ENCODE results near the gene TNFSF10.

The TNFSF10 gene

DNA sequence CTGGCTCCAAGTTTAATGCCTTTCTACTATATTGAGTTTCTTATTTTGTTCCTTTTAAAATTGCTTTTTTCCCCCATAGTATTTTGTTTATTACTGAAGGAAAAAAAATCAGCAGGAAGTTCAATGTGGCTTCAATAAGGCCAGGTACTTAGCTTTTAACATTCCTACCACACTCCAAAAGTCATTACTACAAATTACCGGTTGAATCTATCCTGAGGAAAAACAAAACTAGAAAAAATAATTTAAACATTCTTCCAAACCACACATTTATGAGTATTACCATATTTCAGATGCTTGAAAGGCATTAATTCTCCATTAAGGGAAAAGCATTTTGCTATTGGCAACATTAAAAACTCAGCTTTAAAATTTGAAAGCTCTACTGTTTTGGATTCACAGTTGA is 20.2 kb upstream of the TNFSF10 start:
- H3K4me2 ChIP-seq (ENCODE audit: low read length) = no peak overlapping the region
- H3K27me3 ChIP-seq (ENCODE audit: low read depth, low read length) = no peaks in the 10 kb centered on the region
- TF ChIP-seq, protein P1, sequence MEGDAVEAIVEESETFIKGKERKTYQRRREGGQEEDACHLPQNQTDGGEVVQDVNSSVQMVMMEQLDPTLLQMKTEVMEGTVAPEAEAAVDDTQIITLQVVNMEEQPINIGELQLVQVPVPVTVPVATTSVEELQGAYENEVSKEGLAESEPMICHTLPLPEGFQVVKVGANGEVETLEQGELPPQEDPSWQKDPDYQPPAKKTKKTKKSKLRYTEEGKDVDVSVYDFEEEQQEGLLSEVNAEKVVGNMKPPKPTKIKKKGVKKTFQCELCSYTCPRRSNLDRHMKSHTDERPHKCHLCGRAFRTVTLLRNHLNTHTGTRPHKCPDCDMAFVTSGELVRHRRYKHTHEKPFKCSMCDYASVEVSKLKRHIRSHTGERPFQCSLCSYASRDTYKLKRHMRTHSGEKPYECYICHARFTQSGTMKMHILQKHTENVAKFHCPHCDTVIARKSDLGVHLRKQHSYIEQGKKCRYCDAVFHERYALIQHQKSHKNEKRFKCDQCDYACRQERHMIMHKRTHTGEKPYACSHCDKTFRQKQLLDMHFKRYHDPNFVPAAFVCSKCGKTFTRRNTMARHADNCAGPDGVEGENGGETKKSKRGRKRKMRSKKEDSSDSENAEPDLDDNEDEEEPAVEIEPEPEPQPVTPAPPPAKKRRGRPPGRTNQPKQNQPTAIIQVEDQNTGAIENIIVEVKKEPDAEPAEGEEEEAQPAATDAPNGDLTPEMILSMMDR (IDR thresholded peaks at IDR 0.05; ENCODE audit: low read depth, low read length) = no peak
- no peak for TF ChIP-seq EZH2phosphoT487 (IDR thresholded peaks at IDR 0.05; ENCODE audit: low read depth)
- no peak overlapping the region for H3K4me3 ChIP-seq (ENCODE audit: low read length)
- H4K20me1 ChIP-seq (ENCODE audit: insufficient read depth, low read length) = no peaks in the 10 kb centered on the region
- H3K36me3 ChIP-seq (replicated peaks; ENCODE audit: low read depth, low read length) = no peaks in the 10 kb centered on the region
- no peak overlapping the region for H2AFZ ChIP-seq (ENCODE audit: low read depth, low read length)
- no peak overlapping the region for H3K9ac ChIP-seq (ENCODE audit: low read length)
- no peaks in the 10 kb centered on the region for H3K79me2 ChIP-seq (ENCODE audit: low read length)
- no peaks in the 10 kb centered on the region for H3K9me3 ChIP-seq (ENCODE audit: insufficient read depth, low read length)
- no peak overlapping the region for H3K27ac ChIP-seq (ENCODE audit: low read length)
- peaks cover 13% of the 10 kb centered on the region for H3K4me1 ChIP-seq (ENCODE audit: low read length)

DNA sequence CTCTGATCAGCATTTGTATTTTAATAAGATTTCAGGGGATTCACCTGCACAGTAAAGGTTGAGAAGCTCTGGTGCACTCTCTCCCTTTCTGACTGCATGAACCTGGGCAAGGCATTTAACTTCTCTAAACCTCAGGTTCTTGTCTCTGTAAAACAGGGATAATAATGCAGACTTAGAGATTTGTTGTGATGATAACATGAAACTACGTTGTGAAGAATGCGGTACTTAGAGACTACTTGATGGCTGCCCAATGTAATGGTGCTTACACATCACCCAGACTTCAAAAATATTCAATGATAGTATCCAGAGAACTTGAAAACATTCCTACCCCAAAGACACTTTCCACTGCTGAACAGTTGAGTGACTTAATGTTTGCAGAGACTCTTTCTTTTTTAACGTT is 19.8 kb upstream of the TNFSF10 start:
- Histone ChIP-seq H3K4me3 (ENCODE audit: low read length) (no peak overlapping the region), H3K9me3 (ENCODE audit: insufficient read depth, low read length) (no peaks in the 10 kb centered on the region), H3K27me3 (ENCODE audit: low read depth, low read length) (no peaks in the 10 kb centered on the region), H3K79me2 (ENCODE audit: low read length) (no peaks in the 10 kb centered on the region), H2AFZ (ENCODE audit: low read depth, low read length) (no peak overlapping the region), H3K9ac (ENCODE audit: low read length) (no peak overlapping the region), H3K4me2 (ENCODE audit: low read length) (no peak overlapping the region), H3K36me3 (replicated peaks; ENCODE audit: low read depth, low read length) (no peaks in the 10 kb centered on the region), H3K4me1 (ENCODE audit: low read length) (peaks cover 13% of the 10 kb centered on the region), H4K20me1 (ENCODE audit: insufficient read depth, low read length) (no peaks in the 10 kb centered on the region), H3K27ac (ENCODE audit: low read length) (no peak overlapping the region)
- TF ChIP-seq EZH2phosphoT487 (IDR thresholded peaks at IDR 0.05; ENCODE audit: low read depth) = no peak
- TF ChIP-seq, protein P1 (IDR thresholded peaks at IDR 0.05; ENCODE audit: low read depth, low read length) = no peak

DNA sequence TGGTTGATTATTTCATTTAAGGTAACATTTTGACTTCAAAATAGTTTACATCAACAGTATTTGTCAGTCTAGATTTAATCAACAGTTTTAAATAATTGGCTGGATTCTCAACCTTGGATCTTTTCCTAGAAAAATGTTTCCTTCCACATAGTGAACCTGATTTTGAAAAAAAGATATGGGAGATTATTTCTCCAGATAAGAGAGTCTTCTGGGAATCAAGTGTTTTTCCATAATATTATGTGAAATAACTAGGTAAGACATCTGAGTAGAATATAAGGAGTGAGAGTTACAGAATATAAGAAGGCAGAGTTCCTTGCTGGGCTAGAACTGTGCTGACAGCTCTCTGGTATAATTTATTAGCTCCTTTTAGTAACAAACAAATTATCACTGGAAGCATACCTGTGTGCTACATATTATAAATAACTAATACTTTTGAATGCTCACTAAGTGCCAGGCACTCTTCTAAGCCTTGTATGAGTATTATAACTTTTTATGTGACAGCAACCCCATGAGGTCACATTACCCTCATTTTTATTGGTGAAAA is 18.8 kb upstream of the TNFSF10 start:
- Histone ChIP-seq H3K36me3 (replicated peaks; ENCODE audit: low read depth, low read length) (no peaks in the 10 kb centered on the region), H3K4me3 (ENCODE audit: low read length) (no peak overlapping the region), H3K9ac (ENCODE audit: low read length) (no peak overlapping the region), H3K27ac (ENCODE audit: low read length) (no peak overlapping the region), H3K4me2 (ENCODE audit: low read length) (no peak overlapping the region), H3K9me3 (ENCODE audit: insufficient read depth, low read length) (no peaks in the 10 kb centered on the region), H3K79me2 (ENCODE audit: low read length) (no peaks in the 10 kb centered on the region), H3K27me3 (ENCODE audit: low read depth, low read length) (no peaks in the 10 kb centered on the region), H4K20me1 (ENCODE audit: insufficient read depth, low read length) (no peaks in the 10 kb centered on the region), H3K4me1 (ENCODE audit: low read length) (peaks cover 8% of the 10 kb centered on the region), H2AFZ (ENCODE audit: low read depth, low read length) (no peak overlapping the region)
- no peak for TF ChIP-seq EZH2phosphoT487 (IDR thresholded peaks at IDR 0.05; ENCODE audit: low read depth)

DNA sequence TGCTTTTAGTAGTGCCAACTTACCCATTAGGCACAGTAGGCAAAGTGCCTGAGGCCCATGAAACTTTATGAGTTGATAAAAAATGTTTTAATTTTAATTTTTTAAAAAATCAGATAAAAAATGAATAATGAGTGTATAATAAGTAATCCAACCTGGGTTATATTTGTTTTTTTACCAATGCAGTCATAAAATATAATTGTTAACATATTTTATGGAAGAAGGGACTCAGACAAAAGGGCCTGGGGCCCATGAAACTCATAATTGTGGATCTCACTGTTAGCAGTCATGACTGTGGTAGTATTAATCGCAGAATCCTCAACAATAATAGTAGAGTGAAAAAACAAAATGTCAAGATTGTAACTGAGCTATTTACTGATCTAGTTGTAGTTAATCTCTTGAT is 16.8 kb upstream of the TNFSF10 start:
- no peaks in the 10 kb centered on the region for H3K9me3 ChIP-seq (ENCODE audit: insufficient read depth, low read length)
- no peaks in the 10 kb centered on the region for H3K4me1 ChIP-seq (ENCODE audit: low read length)
- no peak overlapping the region for H2AFZ ChIP-seq (ENCODE audit: low read depth, low read length)
- TF ChIP-seq, protein P1 (IDR thresholded peaks at IDR 0.05; ENCODE audit: low read depth, low read length) = no peak
- no peak for TF ChIP-seq EZH2phosphoT487 (IDR thresholded peaks at IDR 0.05; ENCODE audit: low read depth)
- H3K36me3 ChIP-seq (replicated peaks; ENCODE audit: low read depth, low read length) = no peaks in the 10 kb centered on the region
- H3K27me3 ChIP-seq (ENCODE audit: low read depth, low read length) = no peaks in the 10 kb centered on the region
- no peak overlapping the region for H3K9ac ChIP-seq (ENCODE audit: low read length)
- no peaks in the 10 kb centered on the region for H4K20me1 ChIP-seq (ENCODE audit: insufficient read depth, low read length)
- no peak overlapping the region for H3K4me2 ChIP-seq (ENCODE audit: low read length)
- no peak overlapping the region for H3K4me3 ChIP-seq (ENCODE audit: low read length)
- H3K27ac ChIP-seq (ENCODE audit: low read length) = no peak overlapping the region
- no peaks in the 10 kb centered on the region for H3K79me2 ChIP-seq (ENCODE audit: low read length)
